Upper lobe of left lung (tissue), 4 donors: Measurements from ENCODE around the gene DIAPH3.

Experiments used
- EP300 ChIP-seq, 4 donors: sonication (generic); formaldehyde crosslinking; IDR thresholded peaks; one replicate each; pipeline ENCODE4 v1.5.1; 2017; ENCODE audit warnings: antibody characterized with exemption in 4 of 4, control low read depth in 2 of 4
- POLR2A ChIP-seq, 4 donors: fragments of 450-650 bp; IDR thresholded peaks; one replicate each; pipeline ENCODE4 v1.5.1; 2016 to 2017; ENCODE audit warnings: antibody characterized with exemption in 4 of 4, mild to moderate bottlenecking in 2 of 4
- POLR2AphosphoS5 ChIP-seq, 2 donors: sonication (generic); formaldehyde crosslinking; IDR thresholded peaks; one replicate each; pipeline ENCODE4 v1.5.1; 2017; ENCODE audit warnings: antibody characterized with exemption in 2 of 2
- TF ChIP-seq, protein P1 (sequence below), 6 experiments: fragments of 450-650 bp in 4 of 6; fragments of 200-600 bp in 2 of 6; sonication (generic) in 2 of 6; IDR thresholded peaks; one replicate each; pipeline ENCODE4 v1.5.1; 2016 to 2019; ENCODE audit warnings: antibody characterized with exemption in 6 of 6

DNA sequence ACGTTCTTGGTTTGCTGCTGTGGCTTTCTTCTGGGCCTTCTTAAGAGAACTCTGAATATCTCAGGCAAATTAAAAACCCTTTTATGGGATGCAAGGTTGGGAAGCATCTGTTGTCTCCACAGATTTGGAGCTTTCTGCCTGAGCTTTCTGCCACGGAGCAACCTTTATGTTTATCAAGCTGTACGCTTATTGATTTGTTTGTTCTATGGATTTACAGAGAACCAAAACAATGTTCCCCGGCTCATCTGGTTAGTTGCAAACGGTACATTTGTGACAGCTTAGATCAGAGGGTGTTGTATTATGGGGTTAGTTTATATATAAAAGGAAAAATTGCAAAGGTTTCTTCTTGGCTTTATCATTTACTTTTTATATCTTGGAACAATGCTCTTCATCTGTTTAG lies 479.6 kb downstream of the DIAPH3 start:
- TF ChIP-seq, protein P1, sequence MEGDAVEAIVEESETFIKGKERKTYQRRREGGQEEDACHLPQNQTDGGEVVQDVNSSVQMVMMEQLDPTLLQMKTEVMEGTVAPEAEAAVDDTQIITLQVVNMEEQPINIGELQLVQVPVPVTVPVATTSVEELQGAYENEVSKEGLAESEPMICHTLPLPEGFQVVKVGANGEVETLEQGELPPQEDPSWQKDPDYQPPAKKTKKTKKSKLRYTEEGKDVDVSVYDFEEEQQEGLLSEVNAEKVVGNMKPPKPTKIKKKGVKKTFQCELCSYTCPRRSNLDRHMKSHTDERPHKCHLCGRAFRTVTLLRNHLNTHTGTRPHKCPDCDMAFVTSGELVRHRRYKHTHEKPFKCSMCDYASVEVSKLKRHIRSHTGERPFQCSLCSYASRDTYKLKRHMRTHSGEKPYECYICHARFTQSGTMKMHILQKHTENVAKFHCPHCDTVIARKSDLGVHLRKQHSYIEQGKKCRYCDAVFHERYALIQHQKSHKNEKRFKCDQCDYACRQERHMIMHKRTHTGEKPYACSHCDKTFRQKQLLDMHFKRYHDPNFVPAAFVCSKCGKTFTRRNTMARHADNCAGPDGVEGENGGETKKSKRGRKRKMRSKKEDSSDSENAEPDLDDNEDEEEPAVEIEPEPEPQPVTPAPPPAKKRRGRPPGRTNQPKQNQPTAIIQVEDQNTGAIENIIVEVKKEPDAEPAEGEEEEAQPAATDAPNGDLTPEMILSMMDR (IDR thresholded peaks at IDR 0.05): no peak
- no peak for TF ChIP-seq POLR2A (IDR thresholded peaks at IDR 0.05)
- no peak for TF ChIP-seq EP300 (IDR thresholded peaks at IDR 0.05)
- TF ChIP-seq POLR2AphosphoS5 (IDR thresholded peaks at IDR 0.05): no peak
